Measurements from ENCODE around the gene ATP5F1E. TPM values are rescaled to one million over a fixed set of nuclear protein-coding genes. Genes with fewer than 3 reads are reported as not detected.

The ATP5F1E gene
- total RNA-seq, 1 donor from 2014 or later = 102 TPM

GRCh38 chr20:58996226-58996611, 35.9 kb downstream of the ATP5F1E start:
- no peaks in the 10 kb centered on the region for H3K9me3 Mint-ChIP-seq (ENCODE audit: unreplicated experiment)
- peaks cover 43% of the 10 kb centered on the region for H3K36me3 Mint-ChIP-seq (ENCODE audit: low read depth, unreplicated experiment)
- H3K27me3 Mint-ChIP-seq (ENCODE audit: unreplicated experiment) = peaks cover 2% of the 10 kb centered on the region
- DNase-seq (ENCODE audit: low spot score) = no peak
- H3K4me1 Mint-ChIP-seq (ENCODE audit: unreplicated experiment) = no peaks in the 10 kb centered on the region
- H3K27ac Mint-ChIP-seq (ENCODE audit: unreplicated experiment) = peak overlapping the region; percentile 64
- H3K4me3 Mint-ChIP-seq (ENCODE audit: unreplicated experiment) = no peak overlapping the region
- TF ChIP-seq, protein P1, sequence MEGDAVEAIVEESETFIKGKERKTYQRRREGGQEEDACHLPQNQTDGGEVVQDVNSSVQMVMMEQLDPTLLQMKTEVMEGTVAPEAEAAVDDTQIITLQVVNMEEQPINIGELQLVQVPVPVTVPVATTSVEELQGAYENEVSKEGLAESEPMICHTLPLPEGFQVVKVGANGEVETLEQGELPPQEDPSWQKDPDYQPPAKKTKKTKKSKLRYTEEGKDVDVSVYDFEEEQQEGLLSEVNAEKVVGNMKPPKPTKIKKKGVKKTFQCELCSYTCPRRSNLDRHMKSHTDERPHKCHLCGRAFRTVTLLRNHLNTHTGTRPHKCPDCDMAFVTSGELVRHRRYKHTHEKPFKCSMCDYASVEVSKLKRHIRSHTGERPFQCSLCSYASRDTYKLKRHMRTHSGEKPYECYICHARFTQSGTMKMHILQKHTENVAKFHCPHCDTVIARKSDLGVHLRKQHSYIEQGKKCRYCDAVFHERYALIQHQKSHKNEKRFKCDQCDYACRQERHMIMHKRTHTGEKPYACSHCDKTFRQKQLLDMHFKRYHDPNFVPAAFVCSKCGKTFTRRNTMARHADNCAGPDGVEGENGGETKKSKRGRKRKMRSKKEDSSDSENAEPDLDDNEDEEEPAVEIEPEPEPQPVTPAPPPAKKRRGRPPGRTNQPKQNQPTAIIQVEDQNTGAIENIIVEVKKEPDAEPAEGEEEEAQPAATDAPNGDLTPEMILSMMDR (IDR thresholded peaks at IDR 0.05; ENCODE audit: unreplicated experiment) = no peak

GRCh38 chr20:58995461-58996225, 36.5 kb downstream of the ATP5F1E start:
- H3K9me3 Mint-ChIP-seq (ENCODE audit: unreplicated experiment) = no peaks in the 10 kb centered on the region
- peak overlapping the region; percentile 37 for H3K4me3 Mint-ChIP-seq (ENCODE audit: unreplicated experiment)
- DNase-seq (ENCODE audit: low spot score) = no peak
- peak overlapping the region; percentile 64 for H3K27ac Mint-ChIP-seq (ENCODE audit: unreplicated experiment)
- no peaks in the 10 kb centered on the region for H3K4me1 Mint-ChIP-seq (ENCODE audit: unreplicated experiment)
- H3K27me3 Mint-ChIP-seq (ENCODE audit: unreplicated experiment) = peaks cover 2% of the 10 kb centered on the region
- TF ChIP-seq, protein P1 (IDR thresholded peaks at IDR 0.05; ENCODE audit: unreplicated experiment) = no peak
- H3K36me3 Mint-ChIP-seq (ENCODE audit: low read depth, unreplicated experiment) = peaks cover 42% of the 10 kb centered on the region

- no peak overlapping the region for H3K27ac Mint-ChIP-seq (ENCODE audit: unreplicated experiment)
These were observed 37.6 kb downstream of the ATP5F1E start for GRCh38 chr20:58994390-58995159.

GRCh38 chr20:58993332-58994248, 38.5 kb downstream of the ATP5F1E start:
- no peak overlapping the region for H3K27ac Mint-ChIP-seq (ENCODE audit: unreplicated experiment)
- H3K9me3 Mint-ChIP-seq (ENCODE audit: unreplicated experiment) = no peaks in the 10 kb centered on the region
- DNase-seq (ENCODE audit: low spot score) = no peak
- TF ChIP-seq, protein P1 (IDR thresholded peaks at IDR 0.05; ENCODE audit: unreplicated experiment) = no peak
- H3K4me3 Mint-ChIP-seq (ENCODE audit: unreplicated experiment) = no peak overlapping the region
- no peaks in the 10 kb centered on the region for H3K4me1 Mint-ChIP-seq (ENCODE audit: unreplicated experiment)
- H3K36me3 Mint-ChIP-seq (ENCODE audit: low read depth, unreplicated experiment) = peaks cover 53% of the 10 kb centered on the region
- H3K27me3 Mint-ChIP-seq (ENCODE audit: unreplicated experiment) = peaks cover 2% of the 10 kb centered on the region

More at GRCh38 chr20:58994390-58995159, 37.6 kb downstream of the ATP5F1E start:
- Mint-ChIP-seq H3K27me3 (ENCODE audit: unreplicated experiment) (peaks cover 2% of the 10 kb centered on the region), H3K36me3 (ENCODE audit: low read depth, unreplicated experiment) (peaks cover 43% of the 10 kb centered on the region), H3K4me1 (ENCODE audit: unreplicated experiment) (no peaks in the 10 kb centered on the region), H3K9me3 (ENCODE audit: unreplicated experiment) (no peaks in the 10 kb centered on the region), H3K4me3 (ENCODE audit: unreplicated experiment) (no peak overlapping the region)
- TF ChIP-seq, protein P1 (IDR thresholded peaks at IDR 0.05; ENCODE audit: unreplicated experiment) = no peak
- no peak for DNase-seq (ENCODE audit: low spot score)
